ENCODE data around the gene LTBP1. TPM values are rescaled to one million over a fixed set of nuclear protein-coding genes. Genes with fewer than 3 reads are reported as not detected.

Gene LTBP1
- total RNA-seq, 1 donor from 2014 or later = 48.4 TPM

- no peak overlapping the region for H3K4me3 ChIP-seq
- DNase-seq (ENCODE audit: extremely low spot score in 2 of 2) = no peak
- H3K27ac ChIP-seq = no peak overlapping the region
- H3K36me3 ChIP-seq = no peaks in the 10 kb centered on the region
- no peak for TF ChIP-seq CTCF (IDR thresholded peaks at IDR 0.05)
- no peak for TF ChIP-seq POLR2AphosphoS5 (IDR thresholded peaks at IDR 0.05; ENCODE audit: insufficient read depth in 1 of 2, low read depth in 1 of 2)
- no peak for TF ChIP-seq POLR2A (IDR thresholded peaks at IDR 0.05)
- intact Hi-C loops (cut with DNase I) = no loop called here
- H3K4me1 ChIP-seq = no peaks in the 10 kb centered on the region
- no peaks in the 10 kb centered on the region for H3K9me3 ChIP-seq
- no peaks in the 10 kb centered on the region for H3K27me3 ChIP-seq
These were observed 74.9 kb downstream of the LTBP1 start for GRCh38 chr2:33021542-33022227.

DNA sequence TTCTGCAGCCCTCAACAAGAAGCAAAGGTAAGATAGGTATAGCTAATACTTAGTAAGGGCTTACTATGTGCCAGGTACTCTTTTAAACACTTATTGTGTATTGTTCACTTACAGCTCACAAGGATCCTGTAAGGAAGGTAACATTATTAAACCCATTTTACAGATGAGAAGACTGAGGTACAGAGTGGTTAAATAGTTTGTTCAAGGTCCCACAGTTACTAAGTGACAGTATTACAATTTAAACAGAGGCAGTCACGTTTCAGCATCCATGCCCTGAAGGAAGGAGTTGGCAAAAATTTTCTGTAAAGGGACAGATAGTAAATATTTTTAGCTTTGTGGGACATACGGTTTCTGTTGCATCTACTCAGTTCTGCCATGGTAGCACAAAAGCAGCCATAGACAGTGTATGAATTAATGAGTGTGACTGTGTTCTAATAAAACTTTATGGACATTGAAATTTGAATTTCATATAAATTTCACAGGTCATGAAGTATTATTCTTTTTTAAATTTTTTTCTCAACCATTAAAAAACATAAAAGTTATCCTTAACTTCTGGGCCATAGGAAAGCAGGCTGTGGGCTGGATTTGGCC lies 75.7 kb downstream of the LTBP1 start:
- no peaks in the 10 kb centered on the region for H3K9me3 ChIP-seq
- no peak overlapping the region for H3K27ac ChIP-seq
- intact Hi-C loops (cut with DNase I) = no loop called here

DNA sequence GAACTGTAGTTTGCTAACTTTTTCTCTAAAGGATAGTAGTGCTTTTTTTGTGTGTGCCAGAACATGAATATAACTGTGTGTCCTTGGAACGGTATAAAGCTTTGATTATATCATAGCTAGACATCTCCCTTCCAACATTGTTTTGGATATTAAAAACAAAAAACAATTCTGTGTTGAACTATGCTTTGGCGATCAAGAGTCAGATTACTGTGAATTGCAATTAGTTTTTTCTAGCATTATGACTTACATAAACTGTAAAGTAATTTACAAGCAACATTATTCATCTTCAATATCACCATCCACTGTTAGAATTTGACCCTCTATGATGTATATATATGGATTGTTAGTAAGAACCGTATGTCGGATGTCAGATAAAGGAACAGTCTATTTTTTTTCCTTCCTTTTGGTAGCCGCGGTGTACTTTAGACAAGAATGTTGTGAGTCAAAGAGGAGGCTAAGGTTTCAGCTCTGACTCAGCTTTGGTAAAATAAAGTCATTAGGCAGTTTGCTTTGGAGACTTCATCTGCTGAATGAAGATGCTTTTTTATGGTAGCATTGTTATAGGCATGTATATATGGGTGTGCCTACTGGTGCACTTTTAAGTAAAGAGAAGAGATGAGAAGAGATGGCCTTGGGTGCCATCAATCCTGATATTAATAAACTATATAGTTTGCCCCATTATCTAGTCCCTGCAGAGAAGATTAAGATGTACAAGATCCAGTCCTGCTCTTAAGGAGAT lies 76.4 kb downstream of the LTBP1 start:
- Histone ChIP-seq H3K27ac (no peak overlapping the region), H3K27me3 (no peaks in the 10 kb centered on the region), H3K9me3 (no peaks in the 10 kb centered on the region), H3K36me3 (no peaks in the 10 kb centered on the region), H3K4me3 (no peak overlapping the region), H3K4me1 (no peaks in the 10 kb centered on the region)
- DNase-seq (ENCODE audit: extremely low spot score in 2 of 2) = no peak
- intact Hi-C loops (cut with DNase I) = no loop called here
- TF ChIP-seq POLR2A (IDR thresholded peaks at IDR 0.05) (no peak), POLR2AphosphoS5 (IDR thresholded peaks at IDR 0.05; ENCODE audit: insufficient read depth in 1 of 2, low read depth in 1 of 2) (no peak), CTCF (IDR thresholded peaks at IDR 0.05) (no peak)

More for the DNA sequence above, 75.7 kb downstream of the LTBP1 start:
- Histone ChIP-seq H3K36me3 (no peaks in the 10 kb centered on the region), H3K4me1 (no peaks in the 10 kb centered on the region), H3K27me3 (no peaks in the 10 kb centered on the region), H3K4me3 (no peak overlapping the region)
- DNase-seq (ENCODE audit: extremely low spot score in 2 of 2) = no peak
- TF ChIP-seq CTCF (IDR thresholded peaks at IDR 0.05) = no peak
- TF ChIP-seq POLR2A (IDR thresholded peaks at IDR 0.05) = no peak
- TF ChIP-seq POLR2AphosphoS5 (IDR thresholded peaks at IDR 0.05; ENCODE audit: insufficient read depth in 1 of 2, low read depth in 1 of 2) = no peak

DNA sequence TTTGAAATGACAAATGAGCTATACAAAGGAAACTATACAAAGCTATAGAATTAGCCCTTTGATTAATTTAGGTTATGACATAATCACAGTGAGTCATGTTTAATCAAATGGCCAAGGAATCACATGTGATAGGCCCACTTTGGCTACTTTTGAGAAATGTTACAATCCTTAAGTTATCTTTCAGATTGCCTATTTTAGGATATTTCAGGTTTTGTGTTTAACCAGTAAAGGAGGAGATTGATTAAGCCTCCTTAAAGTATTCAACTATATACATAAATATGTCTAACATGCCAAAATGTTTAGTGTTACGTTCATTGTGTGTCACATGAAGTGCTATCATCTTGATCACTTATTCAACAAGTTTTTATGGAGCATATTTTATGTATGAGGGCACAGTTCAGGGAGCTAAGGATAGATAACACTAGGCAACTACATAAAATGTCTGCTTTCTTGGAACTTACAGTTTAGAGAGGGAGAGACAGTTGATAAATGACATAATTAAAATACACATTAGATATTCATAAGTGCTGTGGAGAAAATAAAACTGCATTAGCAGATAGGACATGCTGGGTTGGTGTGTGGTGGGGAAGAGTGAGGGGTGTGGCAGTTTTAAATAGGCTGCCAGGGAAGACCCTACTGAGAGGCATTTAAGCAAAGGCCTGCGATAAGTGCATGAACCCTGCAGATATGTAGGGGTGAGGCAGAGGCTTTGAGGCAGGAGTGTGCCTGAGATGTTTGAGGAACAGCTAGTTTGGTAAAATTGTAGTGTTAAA lies 77.2 kb downstream of the LTBP1 start:
- Histone ChIP-seq H3K4me1 (no peaks in the 10 kb centered on the region), H3K27ac (no peak overlapping the region), H3K4me3 (no peak overlapping the region), H3K27me3 (no peaks in the 10 kb centered on the region), H3K9me3 (no peaks in the 10 kb centered on the region), H3K36me3 (no peaks in the 10 kb centered on the region)
- TF ChIP-seq CTCF (IDR thresholded peaks at IDR 0.05) (no peak), POLR2A (IDR thresholded peaks at IDR 0.05) (no peak), POLR2AphosphoS5 (IDR thresholded peaks at IDR 0.05; ENCODE audit: insufficient read depth in 1 of 2, low read depth in 1 of 2) (no peak)
- DNase-seq (ENCODE audit: extremely low spot score in 2 of 2) = no peak
- intact Hi-C loops (cut with DNase I) = no loop called here

All from vagina (tissue), 2 donors.